GM21367 (cell line): ENCODE results near the gene SNAI3.

Experiments
- ATAC-seq: cut with Tn5 transposase; IDR thresholded peaks from one replicate; pipeline ENCODE4 v1.9.1; 2021; ENCODE audit not compliant: unreplicated experiment

Gene SNAI3

DNA sequence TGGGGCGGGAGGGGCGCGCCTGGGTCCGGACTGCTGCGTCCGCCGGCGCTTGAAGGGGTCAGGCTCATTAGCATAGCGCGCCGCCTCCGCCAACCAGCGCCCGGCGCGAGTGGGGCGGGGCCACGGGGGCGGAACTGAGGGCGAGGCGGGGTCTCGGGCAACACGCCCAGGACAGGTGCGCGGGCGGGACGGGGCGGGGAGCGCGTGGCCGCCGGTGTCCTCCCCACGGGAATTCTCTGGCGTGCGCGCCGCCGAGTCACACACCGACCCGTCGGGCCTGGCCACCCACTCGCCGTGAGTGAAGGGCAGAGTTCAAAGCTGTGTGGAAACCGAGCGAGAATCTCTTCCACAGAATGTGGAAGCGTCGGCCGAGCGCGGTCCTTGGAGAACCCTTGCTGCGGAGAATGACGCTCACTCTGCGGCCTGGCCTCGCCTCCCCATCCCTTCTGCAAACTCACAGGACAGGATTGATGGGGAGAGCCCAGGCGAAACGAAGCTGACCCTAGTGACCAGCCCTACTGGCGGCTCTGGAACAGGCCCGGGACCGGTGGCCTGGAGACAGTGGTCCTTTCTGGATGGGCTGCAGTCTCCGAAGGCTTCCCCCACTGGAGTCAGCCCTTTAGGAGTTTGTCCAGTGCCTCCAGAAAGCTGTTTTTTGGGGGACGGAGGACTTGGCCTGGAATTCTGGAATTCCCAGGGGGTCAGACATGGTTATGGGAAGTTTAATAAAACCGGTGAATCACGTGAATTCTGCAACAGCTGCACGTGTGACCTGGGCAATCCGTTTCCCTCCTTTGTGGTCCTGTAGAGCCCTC, at the start of gene SNAI3:
SNAI3 (minus strand) TSS at position 69 of the 815 bp plus-strand sequence. CDS start 101 bp downstream, outside the sequence.
- ATAC-seq = no peak

DNA sequence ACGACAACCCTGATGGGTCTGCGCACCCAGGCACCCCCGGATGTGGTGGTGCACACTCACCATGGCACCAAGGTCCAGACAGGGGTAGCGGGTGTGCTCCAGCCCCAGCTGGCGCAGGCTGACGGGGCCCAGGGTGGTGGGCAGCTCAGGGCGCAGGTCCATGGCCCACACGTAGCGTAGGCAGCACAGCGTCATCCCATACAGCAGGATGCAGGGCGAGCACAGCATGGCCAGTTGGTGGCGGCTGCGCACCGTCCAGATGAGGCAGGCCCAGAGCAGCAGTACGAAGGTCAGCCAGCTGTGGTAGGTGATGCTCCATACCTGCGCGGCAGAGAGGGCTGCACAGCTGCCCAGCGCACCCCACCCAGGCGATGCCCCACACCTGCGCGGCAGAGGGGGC, 49.8 kb upstream of the SNAI3 start:
- ATAC-seq = no peak

DNA sequence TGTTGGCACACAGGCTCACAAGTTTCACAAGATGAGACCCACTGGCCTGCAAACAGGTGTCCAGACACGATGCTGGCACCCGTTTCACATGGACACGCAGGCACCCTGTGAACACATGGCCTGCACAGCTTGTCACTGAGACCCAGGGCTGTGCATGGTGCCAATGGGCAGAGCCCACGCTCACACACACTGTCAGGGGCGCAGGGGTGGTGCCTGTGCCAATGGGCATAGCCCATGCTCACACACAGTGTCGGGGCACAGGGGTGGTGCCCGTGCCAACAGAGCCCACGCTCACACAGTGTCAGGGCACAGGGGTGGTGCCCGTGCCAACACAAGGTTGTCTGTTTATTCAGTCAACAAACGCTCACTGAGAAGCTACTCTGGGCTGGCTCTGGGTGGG, 49.3 kb upstream of the SNAI3 start:
- ATAC-seq = no peak

DNA sequence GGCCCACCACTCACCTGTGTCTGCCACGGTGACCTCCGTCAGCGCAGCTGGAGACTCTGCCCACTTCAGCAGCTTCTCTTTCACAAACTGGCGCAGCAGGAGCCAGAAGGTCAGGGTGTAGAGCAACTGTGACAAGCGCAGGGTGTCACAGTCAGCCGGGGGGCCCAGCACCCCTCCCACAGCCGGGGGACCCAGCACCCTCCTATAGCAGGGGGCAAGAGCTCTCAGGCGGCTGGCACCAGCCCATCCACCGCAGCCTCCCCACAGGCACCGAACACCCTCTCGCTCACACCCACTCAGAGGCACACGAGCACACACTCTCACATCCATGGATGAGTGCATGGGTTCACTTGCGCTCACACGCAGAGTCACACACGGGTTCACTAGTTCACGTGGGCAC, 48.8 kb upstream of the SNAI3 start:
- no peak for ATAC-seq

DNA sequence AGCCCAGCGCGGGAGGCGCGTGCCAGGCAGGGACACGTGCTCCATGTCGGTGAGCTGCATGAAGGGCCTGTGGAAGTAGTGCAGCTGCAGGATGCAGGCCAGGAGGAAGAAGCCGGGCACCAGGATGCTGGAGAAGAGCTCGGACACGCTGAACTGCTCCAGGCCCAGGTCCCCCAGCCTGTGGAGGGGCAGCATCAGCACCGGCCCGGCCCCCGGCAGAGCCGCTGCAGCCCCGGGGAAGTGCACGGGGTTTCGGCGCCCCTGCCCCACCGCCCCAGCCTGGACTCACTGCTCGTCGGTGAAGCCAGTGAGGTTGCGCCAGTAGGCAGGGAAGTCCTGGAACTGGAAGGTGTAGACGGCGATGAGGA, 48.0 kb upstream of the SNAI3 start:
- no peak for ATAC-seq

DNA sequence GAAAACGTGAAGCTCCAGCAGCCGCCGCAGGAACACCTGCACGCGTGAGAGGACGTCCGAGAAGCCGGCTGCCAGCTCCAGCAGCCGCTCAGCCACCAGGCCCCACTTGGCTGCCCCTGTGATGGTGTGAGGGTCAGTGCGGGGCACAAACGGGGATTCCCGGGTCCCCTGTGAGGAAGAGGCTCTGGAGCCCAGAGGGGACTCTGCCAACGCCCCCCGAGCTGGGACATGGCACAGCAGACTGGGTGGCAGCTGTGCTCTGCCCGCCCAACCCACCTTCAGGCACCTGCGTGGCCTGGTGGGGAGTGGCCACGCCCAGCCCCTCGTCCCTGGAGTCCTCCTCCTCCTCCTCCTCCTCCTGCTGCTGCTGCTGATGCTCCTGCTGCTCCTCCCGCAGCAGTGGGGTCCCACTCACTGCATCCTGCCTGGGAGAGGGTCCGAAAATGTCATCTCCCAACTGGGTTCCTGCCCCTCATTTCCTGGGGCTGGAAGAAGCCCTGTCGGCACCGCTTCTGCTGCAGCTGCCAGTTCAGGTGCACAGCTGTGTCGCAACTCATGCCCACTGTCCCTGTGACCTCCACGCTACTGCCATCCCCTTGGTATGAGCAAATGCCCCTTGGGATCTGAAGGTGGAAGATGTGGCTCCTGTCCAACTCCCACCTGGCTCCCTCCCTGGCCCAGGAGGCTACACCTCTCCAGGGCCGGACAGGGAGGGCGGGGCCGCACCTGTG, 47.5 kb upstream of the SNAI3 start:
- ATAC-seq = no peak

DNA sequence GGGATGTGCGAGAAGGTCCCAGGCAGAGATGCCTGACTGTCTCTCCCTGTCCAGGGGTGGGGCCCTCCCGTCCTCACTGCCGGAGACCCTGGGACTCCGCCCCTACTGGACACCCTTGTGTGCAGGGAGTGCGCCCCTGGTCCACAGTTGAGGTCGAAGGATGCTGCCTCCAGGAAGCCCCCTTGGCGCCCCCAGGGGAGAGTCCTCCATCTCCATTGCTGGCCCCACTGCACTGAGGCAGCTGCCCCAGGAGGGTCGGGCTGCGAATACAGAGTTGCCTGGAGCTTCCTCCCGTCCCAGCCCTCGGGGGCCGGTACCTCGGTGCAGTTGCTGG, 46.6 kb upstream of the SNAI3 start:
- no peak for ATAC-seq

DNA sequence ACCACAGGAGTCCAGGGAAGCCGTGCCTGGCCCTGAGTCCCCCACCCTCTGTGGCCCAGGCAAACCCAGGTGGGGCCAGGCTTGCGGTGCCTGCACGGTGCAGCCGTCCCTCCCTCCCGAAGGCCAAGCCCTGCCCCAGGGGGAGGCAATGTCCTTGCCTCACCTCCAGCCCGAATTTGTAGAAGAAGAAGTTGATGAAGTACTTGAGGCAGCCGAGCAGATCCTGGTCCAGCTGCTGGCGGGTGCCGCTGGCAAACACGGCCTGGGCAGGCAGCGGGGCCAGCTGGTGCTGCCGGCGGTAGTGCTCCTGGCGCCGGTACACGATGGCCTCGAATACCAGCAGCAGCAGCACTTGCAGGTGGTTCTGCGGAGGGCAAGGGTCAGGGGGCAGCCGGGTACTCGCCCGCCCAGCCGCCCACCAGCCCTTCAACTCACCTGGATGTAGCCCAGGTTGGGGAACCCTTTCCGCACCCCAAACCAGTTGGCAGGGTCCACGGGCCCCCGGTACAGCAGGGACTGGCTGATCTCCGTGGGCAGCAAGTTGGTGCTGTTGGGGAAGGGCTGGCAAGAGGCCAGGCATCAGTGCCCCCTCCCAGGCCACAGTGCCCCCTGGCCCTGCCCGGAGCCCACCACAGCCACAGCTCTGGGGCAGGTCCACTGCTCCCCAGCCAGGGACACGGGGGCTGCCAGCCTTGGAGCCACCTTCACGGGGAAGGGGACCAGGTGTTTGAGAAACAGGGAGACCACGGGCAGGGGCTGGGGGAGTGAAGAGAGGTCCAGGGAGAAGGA, 46.1 kb upstream of the SNAI3 start:
- ATAC-seq = no peak

DNA sequence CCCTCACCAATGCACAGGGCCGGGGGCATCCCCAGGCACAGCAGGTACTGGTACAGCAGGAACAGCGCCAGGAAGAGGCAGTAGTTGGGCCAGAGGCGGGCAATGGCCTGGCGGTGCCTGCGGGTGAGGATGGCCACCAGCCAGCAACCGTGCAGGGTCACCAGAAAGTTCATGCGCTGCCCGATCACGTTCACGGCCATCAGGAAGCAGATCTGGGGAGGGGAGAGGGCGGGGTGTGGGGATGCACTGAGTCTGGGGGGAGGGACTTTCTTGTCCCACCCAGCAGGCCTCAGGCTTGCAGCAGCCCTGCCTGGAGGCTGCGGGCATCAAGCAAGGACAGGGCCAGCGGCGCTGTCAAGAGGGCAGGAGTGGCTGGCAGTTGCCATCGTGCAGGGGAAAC, 45.4 kb upstream of the SNAI3 start:
- no peak for ATAC-seq

DNA sequence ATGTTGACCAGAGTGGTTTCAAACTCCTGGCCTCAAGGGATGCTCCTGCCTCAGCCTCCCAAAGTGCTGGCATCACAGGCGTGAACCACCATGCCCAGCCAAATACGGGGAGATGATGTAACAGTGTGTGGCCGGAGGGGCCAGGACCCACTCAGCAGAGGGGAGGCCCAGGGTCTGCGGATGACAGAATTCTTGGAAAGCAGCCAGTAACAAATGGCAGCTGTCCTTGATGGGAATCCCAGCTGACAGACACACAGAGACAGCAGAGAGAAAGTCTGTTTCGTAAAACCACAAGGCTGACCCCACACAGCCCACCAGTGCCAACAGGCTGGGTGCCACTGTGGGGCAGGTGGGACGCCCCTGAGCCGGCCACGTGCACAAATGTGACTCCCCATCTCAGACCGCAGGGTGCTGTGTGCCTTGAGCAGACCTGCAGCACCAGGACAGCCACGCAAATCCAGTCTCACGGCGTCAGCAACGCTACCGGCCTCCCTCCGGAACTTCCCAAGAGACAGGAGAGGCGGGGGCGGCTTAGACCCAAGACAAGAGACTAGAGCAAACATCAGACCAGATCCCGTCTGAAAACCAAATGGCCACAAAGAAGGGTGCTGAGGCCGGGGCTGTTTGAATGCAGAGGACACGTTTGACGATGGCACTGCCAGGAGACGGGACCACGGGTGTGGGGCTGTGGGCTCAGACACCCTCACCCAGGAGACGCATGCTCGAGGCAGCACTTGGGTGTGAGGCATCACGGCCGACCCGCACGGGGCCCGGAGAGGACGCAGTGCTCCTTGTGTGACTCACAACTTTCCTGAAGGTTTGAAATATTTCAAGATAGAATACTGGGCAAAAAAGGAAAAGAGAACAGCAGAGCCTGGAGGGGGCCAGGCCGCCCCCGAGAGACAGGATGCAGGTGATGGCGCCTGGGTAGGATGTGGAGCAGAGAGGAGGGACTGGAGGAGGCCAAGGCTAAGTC, 44.6 kb upstream of the SNAI3 start:
- no peak for ATAC-seq

DNA sequence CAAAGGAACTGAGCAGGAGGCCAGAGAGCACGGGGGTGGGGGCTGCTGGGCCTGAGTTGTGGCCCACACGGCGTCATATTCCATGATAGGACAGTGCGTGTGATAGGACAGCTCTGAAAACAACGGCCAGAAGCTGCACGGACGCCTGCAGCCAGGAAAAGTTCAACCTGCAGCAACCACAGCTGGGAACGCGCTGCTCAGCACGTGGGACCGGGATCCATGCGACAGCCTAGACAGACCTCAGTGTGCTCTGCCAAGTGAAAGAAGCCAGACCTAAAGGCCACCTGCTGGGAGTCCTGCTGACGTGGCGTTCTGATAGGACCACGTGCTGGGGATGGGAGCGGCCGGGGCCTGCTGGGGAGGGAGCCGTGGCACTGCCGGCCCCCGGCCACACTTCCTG, 41.6 kb upstream of the SNAI3 start:
- no peak for ATAC-seq

DNA sequence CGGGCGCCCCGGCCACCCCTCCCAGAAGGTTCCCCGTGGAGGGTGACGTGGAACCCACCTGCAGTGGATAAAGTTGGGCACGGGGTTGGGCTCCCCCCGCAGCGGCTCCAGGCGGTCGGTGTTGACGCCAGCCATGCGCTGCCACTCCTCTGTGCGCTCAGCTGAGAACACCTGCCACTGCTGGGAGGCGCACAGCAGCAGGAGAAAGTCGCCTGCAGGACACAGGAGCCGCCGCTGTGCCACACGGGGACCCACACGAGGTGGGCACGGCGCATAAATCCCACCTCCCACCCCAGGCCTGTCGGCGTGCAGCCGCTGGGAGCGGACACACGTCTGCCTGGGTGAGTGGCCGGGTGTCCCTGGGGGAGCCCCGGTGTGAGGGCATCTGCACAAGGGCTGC, 40.7 kb upstream of the SNAI3 start:
- no peak for ATAC-seq

DNA sequence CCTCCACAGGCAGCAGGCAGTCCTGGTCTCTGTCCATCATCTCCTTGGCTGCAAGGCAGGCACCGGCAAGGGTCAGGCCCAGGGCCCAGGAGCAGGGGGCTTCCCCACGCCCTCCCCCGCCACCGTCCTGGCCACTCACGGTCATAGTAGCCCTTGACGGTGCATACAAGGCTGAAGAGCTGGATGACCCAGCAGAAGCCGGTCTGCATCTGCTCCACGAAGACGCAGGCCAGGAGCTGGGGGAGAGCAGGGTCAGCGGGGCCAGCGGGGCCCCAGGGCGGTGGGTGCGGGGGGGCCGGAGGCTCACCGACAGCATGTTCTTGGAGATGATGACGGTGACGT, 40.1 kb upstream of the SNAI3 start:
- no peak for ATAC-seq

DNA sequence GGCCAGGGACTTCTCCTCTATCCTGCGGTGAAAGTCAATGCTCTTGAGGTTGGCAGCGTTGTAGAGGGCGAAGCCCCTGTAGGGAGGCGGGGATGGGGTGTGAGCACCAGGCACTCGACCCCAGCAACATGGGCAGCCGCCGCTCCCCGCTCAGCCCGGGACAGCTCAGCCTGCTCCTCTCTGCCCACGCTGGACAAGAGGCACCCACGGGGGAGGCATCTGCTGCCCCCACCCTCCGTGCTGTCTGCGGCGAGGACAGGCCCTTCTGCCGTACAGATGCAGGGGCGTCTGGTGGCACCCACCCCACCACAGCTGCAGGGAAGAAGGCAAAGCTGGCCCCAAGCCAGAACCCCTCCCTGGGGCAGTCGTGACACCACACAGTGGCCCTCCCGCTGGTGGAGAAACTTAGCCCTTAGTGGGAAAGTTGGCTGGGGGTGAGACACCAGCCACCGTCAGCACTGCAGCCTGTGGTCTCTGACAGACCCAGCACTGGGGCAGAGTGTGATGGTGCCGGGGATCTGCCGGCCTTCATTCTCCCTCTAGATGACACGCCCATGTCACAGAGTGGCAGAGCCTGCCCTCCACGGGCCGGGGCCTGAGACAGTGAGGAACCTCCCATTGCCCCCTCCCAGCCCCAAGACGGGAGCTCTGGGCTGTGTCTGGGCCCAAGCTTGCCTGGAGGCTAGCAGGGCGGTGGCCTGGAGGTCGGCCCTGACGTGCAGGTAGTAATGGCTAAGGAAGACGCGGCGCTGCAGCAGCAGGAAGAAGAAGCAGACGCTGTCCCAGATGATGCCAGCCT, 39.5 kb upstream of the SNAI3 start:
- ATAC-seq = no peak

DNA sequence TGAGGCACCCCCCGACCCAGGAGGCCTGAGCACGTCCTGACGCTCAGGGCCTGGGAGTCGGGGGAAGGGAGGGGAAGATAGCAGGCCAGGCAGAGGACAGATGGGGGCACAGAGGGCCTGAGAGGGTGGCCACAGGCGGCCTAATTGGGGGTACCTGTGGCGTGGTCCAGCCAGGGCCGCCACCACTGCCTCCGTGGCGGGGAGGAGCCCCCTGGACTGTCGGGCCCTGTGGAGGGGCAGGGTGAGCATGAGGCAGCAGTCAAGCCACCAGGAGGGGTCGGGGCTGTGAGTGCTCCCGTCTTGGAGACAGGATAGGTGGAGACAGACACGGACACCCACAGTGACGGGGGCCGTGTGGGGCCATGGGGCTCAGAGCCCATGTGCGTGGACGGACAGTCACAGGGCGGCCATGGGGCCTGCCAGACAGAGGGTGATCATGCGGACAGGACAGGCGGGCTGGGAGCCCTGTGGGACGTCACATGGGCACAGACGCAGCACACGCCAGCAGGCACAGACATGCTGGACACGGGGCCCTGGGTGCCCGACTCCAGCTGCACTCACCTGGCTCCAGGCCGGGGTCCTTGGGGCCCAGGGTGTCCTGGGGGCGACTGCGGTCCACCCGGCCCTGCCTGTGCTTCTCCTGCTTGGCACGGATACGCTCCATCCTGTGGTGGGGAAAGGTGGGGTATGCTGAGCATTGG, 38.7 kb upstream of the SNAI3 start:
- ATAC-seq = no peak

DNA sequence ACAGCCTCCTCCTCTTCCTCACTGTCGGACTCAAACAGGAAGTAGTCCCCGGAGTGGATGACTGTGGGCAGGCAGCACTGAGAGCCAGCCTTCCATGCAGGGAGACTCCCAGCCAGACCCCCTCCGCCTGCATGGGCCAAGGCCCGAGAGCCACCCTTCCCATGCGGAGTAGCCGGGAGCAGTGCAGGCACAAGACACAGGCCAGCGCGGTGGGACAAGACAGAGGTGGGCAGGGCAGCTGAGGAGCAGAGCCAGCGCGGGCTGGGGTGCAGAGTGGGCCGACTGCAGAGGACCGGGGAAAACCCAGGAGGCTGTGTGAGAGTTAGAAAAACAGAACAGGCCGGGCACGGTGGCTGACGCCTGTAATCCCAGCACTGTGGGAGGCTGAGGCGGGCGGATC, 37.6 kb upstream of the SNAI3 start:
- ATAC-seq = no peak

DNA sequence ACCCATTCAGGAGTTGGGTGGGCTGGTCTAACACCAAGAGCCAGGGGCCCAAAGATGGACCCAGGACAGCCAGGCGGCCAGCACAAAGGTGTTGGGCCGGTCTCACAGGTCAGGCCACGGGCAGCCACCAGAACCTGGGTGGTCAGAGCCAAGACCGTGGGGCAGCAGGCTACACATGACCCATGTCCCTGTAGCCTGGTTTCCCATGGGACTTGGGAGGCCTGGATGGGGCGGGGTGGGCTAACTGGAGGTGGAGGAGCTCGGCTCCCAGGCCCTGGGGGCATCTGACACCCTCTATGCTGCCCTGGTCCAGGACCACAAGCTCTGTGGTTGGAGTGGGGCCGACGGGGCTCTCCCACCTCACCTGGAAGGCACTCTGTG, 37.2 kb upstream of the SNAI3 start:
- ATAC-seq = no peak

DNA sequence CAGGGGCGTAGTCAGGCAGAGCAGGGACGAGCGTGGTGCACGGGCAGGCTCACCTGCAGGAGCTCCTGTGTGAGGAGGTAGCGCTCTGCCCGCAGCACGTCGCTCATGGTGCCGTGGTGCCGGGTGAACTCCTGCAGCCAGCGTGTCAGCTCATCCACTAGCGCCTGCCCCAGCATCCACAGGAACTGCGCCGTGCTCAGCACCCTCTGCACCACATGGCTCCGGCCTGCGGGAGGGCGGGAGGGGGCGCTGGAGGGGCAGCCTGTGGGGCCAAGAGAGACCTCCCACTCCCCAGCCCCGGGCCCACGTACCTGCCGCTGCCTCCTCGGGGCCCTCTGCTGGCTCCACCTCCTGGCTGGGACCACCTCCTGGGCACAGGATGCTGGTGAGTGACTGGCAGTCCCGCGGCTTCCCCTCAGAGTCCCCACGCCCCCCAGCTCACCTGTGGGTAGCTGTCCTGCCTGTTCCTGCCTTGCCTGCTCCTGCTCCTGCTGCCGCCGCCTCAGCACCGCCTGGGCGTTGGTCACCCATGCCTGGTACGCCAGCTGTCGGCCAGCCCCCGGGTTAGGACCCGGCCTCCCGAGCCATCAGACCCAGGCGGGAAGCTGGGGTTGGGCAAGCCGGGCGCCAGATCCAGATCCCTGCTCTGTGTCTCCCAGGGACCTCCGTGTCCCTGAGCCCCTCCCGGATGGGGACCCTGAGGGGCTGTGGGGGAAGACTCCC, 36.6 kb upstream of the SNAI3 start:
- no peak for ATAC-seq
